ENCODE data around the gene NDUFA3. TPM values are rescaled to one million over a fixed set of nuclear protein-coding genes. Genes with fewer than 3 reads are reported as not detected.

The NDUFA3 gene
- total RNA-seq, 1 experiment from 2014 or later, result 211 TPM

GRCh38 chr19:54106716-54107115, 4.1 kb downstream of the NDUFA3 start:
- Histone ChIP-seq H3K27ac (ENCODE audit: low read length) (no peak overlapping the region), H3K4me1 (ENCODE audit: control insufficient read depth, insufficient read depth, low read length) (0 out of 2 replicates have a peak, but pooled peaks cover 13% of the 10 kb centered on the region), H3K9me3 (ENCODE audit: control insufficient read depth, insufficient read depth, low read depth, low read length) (no peaks in the 10 kb centered on the region), H3K4me3 (ENCODE audit: low read depth in 2 of 2, low read length in 2 of 2) (no peak overlapping the region), H3K36me3 (ENCODE audit: control insufficient read depth, insufficient read depth, low read length) (no peaks in the 10 kb centered on the region; the same call in 1 of the 2 replicates), H3K27me3 (ENCODE audit: control insufficient read depth, insufficient read depth, low read length) (no peaks in the 10 kb centered on the region)
- POLR2A ChIA-PET, result interaction anchor here (0.6 kb wide), 1 partner anchor 313 kb away, joined by 4 read pairs; no protein-coding TSS in a partner anchor
- ATAC-seq (no peak), DNase-seq (ENCODE audit: low read depth, low spot score) (no peak)
- TF ChIP-seq CTCF (IDR thresholded peaks at IDR 0.05), result no peak
- no peak for TF ChIP-seq REST (IDR thresholded peaks at IDR 0.05; ENCODE audit: insufficient read depth in 1 of 2, low read depth in 2 of 2, low read length in 1 of 2)
- TF ChIP-seq POLR2AphosphoS5 (IDR thresholded peaks at IDR 0.05; ENCODE audit: low read depth, low read length), result no peak
- no peak for TF ChIP-seq TCF7L2 (IDR thresholded peaks at IDR 0.05; ENCODE audit: low read depth, low read length)
- TF ChIP-seq SIN3A (IDR thresholded peaks at IDR 0.05; ENCODE audit: borderline replicate concordance, insufficient read depth, low read depth, low read length), result no peak
- CTCF ChIA-PET, result no interaction called here
- in situ Hi-C loops (cut with HindIII; ENCODE audit: low pct_unique_long_range_greater_than_20kb, low sequenced_read_pairs) (no loop called here), intact Hi-C loops (cut with micrococcal nuclease; ENCODE audit: unreplicated experiment) (no loop called here)
- BruUV-seq (replicated peaks), result no TSS peak

- in situ Hi-C loops (cut with HindIII; ENCODE audit: low pct_unique_long_range_greater_than_20kb, low sequenced_read_pairs), result no loop called here
- POLR2A ChIA-PET, result no interaction called here
- Histone ChIP-seq H3K36me3 (ENCODE audit: control insufficient read depth, insufficient read depth, low read length) (no peaks in the 10 kb centered on the region; the same call in 1 of the 2 replicates), H3K9me3 (ENCODE audit: control insufficient read depth, insufficient read depth, low read depth, low read length) (no peaks in the 10 kb centered on the region), H3K27ac (ENCODE audit: low read length) (0 out of 2 replicates have a peak overlapping the region, but pooled peaks have one; percentile 5), H3K4me3 (ENCODE audit: low read depth in 2 of 2, low read length in 2 of 2) (no peak overlapping the region), H3K27me3 (ENCODE audit: control insufficient read depth, insufficient read depth, low read length) (no peaks in the 10 kb centered on the region), H3K4me1 (ENCODE audit: control insufficient read depth, insufficient read depth, low read length) (0 out of 2 replicates have a peak, but pooled peaks cover 9% of the 10 kb centered on the region)
- TF ChIP-seq SIN3A (IDR thresholded peaks at IDR 0.05; ENCODE audit: borderline replicate concordance, insufficient read depth, low read depth, low read length), result no peak
- ATAC-seq (peak; percentile 5; the same call in 1 of the 2 replicates), DNase-seq (ENCODE audit: low read depth, low spot score) (no peak)
- CTCF ChIA-PET, result no interaction called here
- intact Hi-C loops (cut with micrococcal nuclease; ENCODE audit: unreplicated experiment), result no loop called here
- no TSS peak for BruUV-seq (replicated peaks)
These were observed 5.3 kb downstream of the NDUFA3 start for GRCh38 chr19:54107876-54108490.

GRCh38 chr19:54108496-54108895, 5.8 kb downstream of the NDUFA3 start:
- Histone ChIP-seq H3K4me3 (ENCODE audit: low read depth in 2 of 2, low read length in 2 of 2) (no peak overlapping the region), H3K27me3 (ENCODE audit: control insufficient read depth, insufficient read depth, low read length) (no peaks in the 10 kb centered on the region), H3K9me3 (ENCODE audit: control insufficient read depth, insufficient read depth, low read depth, low read length) (no peaks in the 10 kb centered on the region), H3K4me1 (ENCODE audit: control insufficient read depth, insufficient read depth, low read length) (0 out of 2 replicates have a peak, but pooled peaks cover 9% of the 10 kb centered on the region), H3K36me3 (ENCODE audit: control insufficient read depth, insufficient read depth, low read length) (no peaks in the 10 kb centered on the region), H3K27ac (ENCODE audit: low read length) (0 out of 2 replicates have a peak overlapping the region, but pooled peaks have one; percentile 5)
- no TSS peak for BruUV-seq (replicated peaks)
- DNase-seq (ENCODE audit: low read depth, low spot score), result no peak
- in situ Hi-C loops (cut with HindIII; ENCODE audit: low pct_unique_long_range_greater_than_20kb, low sequenced_read_pairs) (no loop called here), intact Hi-C loops (cut with micrococcal nuclease; ENCODE audit: unreplicated experiment) (no loop called here)
- peak; percentile 6; the same call in 1 of the 2 replicates for ATAC-seq
- no peak for TF ChIP-seq REST (IDR thresholded peaks at IDR 0.05; ENCODE audit: insufficient read depth in 1 of 2, low read depth in 2 of 2, low read length in 1 of 2)
- POLR2A ChIA-PET, result no interaction called here
- CTCF ChIA-PET, result no interaction called here

All from Panc1 (cell line).